Measurements from ENCODE around the gene CLDN20.
"Not testable (repeated sequence)": the region's sequence is repeated elsewhere in the genome, so short reads cannot be mapped to it uniquely, and the experiment has no call there.

Gene CLDN20

GRCh38 chr6:155263373-155264063, at the start of gene CLDN20:
TSS of gene CLDN20 (plus strand) at chr6:155264013. CDS start at chr6:155275720, 11,707 bp downstream.
- no peak for DNase-seq (ENCODE audit: low read depth, low spot score)

- no peak for DNase-seq (ENCODE audit: low read depth, low spot score)
Measured at GRCh38 chr6:155215906-155216305, 47.9 kb upstream of the CLDN20 start.

DNA sequence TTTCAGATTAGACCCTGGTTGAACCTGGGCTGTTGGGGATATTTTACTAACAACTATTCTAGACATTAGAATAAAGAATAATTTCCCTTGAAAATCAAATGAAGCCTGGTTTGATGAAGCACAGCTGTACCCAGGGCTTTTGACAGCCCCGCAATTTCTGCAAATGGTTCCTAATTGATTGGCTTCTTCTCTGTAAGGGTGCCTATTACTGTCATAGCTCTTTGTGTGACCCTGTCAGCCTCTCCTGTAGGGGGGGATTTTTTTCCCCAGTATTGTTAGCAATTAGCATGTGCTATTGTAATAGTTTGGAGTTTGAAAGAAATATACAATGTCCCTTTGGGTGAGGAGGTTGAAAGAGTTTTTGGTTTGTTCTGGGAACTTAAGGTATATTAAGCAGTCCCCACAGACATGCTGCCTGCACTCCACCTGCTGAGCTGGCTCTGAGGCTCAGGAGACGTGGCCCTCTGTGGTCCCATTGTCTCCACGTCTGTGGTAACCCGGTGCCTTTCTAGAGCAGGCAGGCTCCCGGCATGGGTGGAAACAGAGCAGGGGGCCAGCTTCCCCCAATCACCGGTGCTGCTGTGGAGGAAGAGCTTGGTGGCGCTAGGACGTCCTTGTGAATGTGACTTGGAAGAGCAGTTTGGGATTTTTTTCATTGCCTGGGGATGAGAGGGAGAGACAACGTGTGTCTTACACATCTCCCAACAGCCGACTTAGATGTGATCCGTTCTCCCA, 47.3 kb upstream of the CLDN20 start:
- no peak for DNase-seq (ENCODE audit: low read depth, low spot score)

DNA sequence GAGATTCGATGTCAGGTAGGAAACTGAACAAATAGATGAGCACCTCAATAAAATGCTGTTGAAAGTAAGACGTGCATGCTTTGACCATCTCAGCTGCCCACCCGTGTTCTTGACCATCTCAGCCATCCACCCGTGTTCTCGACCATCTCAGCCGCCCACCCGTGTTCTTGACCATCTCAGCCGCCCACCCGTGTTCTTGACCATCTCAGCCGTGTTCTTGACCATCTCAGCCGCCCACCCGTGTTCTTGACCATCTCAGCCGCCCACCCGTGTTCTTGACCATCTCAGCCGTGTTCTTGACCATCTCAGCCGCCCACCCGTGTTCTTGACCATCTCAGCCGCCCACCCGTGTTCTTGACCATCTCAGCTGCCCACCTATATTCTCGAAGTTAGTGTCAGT, 45.1 kb upstream of the CLDN20 start:
- DNase-seq (ENCODE audit: low read depth, low spot score): not testable (repeated sequence)

DNA sequence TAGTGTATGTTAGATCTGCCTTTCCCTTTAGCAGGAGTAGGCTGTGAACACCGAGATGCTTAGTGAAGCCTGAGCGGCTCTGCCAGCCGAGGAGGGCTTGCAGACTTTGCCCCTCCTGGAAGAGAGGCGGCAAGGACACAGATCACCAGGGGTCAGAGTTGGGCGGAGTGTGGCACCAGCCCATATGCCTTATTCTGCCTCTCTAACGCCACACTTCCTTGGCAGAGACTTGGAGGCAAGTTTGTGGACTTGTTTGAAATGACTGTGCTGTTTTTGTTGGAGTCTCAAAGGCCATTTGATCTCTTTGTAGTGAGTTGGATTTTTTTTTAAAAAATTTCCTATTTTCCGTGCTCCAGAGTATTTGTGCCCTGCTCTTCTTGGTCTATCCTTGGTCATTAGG, 44.5 kb upstream of the CLDN20 start:
- DNase-seq (ENCODE audit: low read depth, low spot score): no peak

DNA sequence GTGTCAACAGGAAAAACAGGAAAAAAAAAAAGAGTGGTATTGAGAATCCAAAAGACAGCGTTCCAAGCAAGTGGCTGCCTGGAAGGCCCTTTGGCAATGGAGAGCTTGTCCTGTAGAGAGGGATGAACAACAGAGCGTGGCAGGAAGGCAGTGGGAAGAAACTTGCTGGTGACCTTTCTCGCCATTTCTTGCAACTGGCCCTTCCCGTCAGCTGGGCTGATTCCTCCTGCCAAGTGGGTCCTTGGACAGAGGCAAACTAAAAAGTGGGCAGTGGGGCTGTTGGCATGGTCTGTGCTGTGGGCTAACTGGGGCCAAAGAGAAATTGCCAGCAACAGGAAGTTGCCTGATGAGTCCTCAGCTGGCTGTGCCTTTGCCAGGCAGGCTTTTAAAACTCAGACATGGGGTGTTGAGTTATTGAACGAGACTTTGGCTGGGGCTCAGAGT, 43.9 kb upstream of the CLDN20 start:
- DNase-seq (ENCODE audit: low read depth, low spot score): no peak

DNA sequence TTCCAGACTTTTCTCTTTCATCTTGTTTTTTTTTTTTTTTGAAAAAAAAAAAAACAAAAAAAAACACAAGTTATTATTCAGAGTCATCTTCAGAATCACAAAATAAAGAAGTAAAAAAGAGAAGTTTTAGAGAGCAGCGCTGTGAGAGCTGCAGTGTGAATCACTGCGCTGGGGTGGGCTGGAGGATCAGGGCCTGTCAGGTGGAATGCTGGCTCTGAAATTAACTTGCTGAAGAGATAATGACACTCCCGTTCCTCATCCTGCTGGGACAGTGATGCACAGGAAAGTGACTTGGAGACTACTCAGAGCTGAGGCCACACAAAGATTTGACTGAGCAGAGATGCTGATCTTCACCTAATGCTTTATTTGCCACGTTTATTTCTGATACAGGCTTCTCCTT, 42.7 kb upstream of the CLDN20 start:
- no peak for DNase-seq (ENCODE audit: low read depth, low spot score)

DNA sequence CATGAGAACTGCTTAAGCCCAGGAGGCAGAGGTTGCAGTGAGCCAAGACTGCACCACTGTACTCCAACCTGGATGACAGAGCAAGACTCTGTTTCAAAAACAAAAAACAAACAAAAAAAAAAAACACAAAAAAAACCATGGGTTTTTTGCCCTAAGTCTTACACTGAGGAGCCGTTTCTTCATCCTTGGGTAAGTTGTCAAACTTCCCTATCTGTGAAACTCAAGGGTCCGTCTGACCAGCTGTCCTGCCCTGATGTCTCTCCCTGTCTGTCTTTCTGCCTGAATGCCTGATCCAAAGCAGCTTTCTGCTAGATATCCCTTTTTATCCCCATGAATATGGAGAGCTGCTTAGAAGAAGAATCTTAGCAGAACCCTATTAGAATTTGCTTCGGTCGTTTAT, 41.3 kb upstream of the CLDN20 start:
- DNase-seq (ENCODE audit: low read depth, low spot score): no peak

GRCh38 chr6:155223646-155224451, 40.0 kb upstream of the CLDN20 start:
- DNase-seq (ENCODE audit: low read depth, low spot score): no peak

- no peak for DNase-seq (ENCODE audit: low read depth, low spot score)
Measured at GRCh38 chr6:155224618-155225017, 39.2 kb upstream of the CLDN20 start.

GRCh38 chr6:155227046-155227445, 36.8 kb upstream of the CLDN20 start:
- DNase-seq (ENCODE audit: low read depth, low spot score): no peak

DNA sequence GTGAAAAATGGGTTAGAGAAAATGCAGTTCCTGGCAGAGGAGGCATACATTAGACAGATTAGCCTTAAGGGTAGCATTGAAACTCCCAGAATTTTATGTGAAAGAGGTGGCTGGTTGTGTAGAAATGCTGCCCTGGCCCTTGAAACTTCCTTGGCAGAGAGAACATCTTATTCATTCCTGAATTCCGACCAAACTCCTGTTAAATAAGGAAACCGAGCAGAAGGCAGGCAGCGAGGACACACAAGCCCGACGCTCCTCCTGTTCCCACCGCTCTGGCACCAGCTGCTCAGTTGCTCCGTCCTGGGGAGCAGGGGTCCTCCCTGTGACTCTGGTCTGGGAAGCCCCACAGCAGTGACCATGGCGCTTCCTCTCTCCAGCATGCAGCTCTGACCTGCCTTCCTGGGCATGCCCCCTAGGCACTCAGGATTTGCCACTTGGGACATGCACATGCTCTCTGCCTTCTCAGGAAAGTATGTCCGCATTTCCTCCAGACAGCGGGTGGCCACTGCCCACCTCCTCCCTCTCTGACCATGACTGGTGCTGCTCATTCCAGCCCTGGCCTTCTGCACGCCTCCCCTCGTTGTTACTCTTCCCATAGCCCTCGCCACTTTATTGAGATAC, 35.2 kb upstream of the CLDN20 start:
- DNase-seq (ENCODE audit: low read depth, low spot score): no peak

- not testable (repeated sequence) for DNase-seq (ENCODE audit: low read depth, low spot score)
Measured at GRCh38 chr6:155230975-155231374, 32.8 kb upstream of the CLDN20 start.

GRCh38 chr6:155232848-155233247, 31.0 kb upstream of the CLDN20 start:
- DNase-seq (ENCODE audit: low read depth, low spot score): no peak

- DNase-seq (ENCODE audit: low read depth, low spot score): no peak
Measured at GRCh38 chr6:155234167-155234566, 29.6 kb upstream of the CLDN20 start.

DNA sequence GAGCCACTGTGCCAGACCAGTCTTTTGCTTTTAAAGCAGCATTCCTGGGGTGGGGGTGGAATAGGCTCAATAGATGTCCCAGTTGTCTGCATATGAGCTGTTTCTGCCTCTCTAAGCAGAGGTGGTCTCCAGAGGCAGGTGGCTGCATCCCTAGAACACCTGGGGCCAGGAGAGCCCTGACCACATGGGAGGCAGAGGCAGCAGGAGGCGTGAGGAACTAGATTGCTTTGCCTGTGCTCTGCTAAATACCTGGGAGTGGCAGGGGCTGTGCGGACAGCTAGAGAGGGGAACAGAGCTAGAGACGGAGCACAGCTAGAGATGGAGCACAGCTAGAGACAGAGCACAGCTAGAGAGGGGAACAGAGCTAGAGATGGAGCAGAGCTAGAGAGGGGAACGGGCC, 29.1 kb upstream of the CLDN20 start:
- no peak for DNase-seq (ENCODE audit: low read depth, low spot score)

DNA sequence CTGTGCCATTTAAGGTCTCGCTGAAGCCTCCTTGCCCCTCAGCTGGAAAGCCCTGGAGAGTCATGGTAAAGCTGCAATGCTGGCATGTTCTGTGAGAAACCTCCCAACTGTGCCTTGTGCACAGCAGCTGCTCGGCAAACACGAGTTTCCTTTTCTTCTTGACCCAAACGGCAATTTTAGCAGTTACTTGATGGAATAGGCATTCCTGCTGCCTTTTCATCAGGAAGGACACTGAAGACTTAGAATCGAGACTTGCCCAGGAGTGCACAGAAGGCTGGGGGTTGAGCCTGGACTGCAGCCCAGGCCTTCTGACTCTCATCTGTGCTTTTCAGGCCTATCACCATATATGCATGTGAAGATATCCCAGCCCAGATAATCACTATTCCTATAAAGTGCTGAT, 28.7 kb upstream of the CLDN20 start:
- no peak for DNase-seq (ENCODE audit: low read depth, low spot score)

- no peak for DNase-seq (ENCODE audit: low read depth, low spot score)
Measured at GRCh38 chr6:155237613-155238012, 26.2 kb upstream of the CLDN20 start.

GRCh38 chr6:155240905-155241600, 22.8 kb upstream of the CLDN20 start:
- no peak for DNase-seq (ENCODE audit: low read depth, low spot score)

DNA sequence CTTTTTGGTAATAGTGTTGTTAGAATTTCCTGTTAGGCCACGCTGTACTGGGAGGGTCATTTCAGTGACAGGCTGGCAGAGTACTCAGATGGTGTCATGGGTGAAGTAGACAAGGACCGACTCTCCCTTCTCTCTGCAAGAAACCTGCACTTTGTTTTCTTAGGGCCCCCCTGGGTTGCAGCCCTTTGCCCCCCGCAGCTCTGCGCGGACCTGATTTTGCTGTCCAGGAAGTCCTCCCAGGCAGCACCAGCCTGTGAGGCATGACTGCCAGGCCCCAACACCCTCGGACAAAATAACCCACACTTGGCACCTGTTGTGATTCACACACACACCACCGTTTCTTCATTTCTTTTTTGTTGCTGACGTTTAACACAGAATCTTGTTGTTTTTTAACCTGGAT, 21.8 kb upstream of the CLDN20 start:
- DNase-seq (ENCODE audit: low read depth, low spot score): no peak

DNA sequence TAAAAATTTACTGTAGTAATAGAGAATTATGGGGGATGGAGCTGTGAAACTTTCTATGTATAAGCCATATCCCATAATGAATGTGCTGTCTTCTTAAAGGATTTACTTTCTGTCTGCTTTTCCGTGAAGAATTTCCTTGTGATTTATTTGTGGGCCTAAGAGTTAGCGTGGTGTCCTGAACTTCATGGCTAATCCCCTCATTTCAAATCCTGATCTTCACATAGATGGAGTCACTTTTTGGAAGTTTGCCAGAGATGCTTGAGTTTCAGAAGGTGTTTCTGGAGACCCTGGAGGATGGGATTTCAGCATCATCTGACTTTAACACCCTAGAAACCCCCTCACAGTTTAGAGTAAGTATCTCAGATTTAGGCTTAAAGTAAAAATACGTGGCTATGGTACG, 19.4 kb upstream of the CLDN20 start:
- DNase-seq (ENCODE audit: low read depth, low spot score): no peak
